ENCODE results near the gene ADGRG6. TPM values are rescaled to one million over a fixed set of nuclear protein-coding genes. Genes with fewer than 3 reads are reported as not detected.

The ADGRG6 gene
- total RNA-seq, 2 donors from 2014 or later, result 5.7 to 13.4 TPM

- intact Hi-C loops (cut with DNase I), result no loop called here
- ATAC-seq (no peak), DNase-seq (no peak)
Observed at GRCh38 chr6:142286088-142286409, 15.8 kb upstream of the ADGRG6 start.

- intact Hi-C loops (cut with DNase I), result no loop called here
- ATAC-seq (no peak), DNase-seq (no peak)
Observed at GRCh38 chr6:142289687-142290086, 12.1 kb upstream of the ADGRG6 start.

GRCh38 chr6:142290851-142291250 is 11.0 kb upstream of the ADGRG6 start:
- intact Hi-C loops (cut with DNase I), result no loop called here

GRCh38 chr6:142291512-142291911 is 10.3 kb upstream of the ADGRG6 start:
- ATAC-seq (no peak), DNase-seq (no peak)
- intact Hi-C loops (cut with DNase I), result no loop called here

More at GRCh38 chr6:142290851-142291250, 11.0 kb upstream of the ADGRG6 start:
- ATAC-seq, result no peak
- DNase-seq, result no peak

- ATAC-seq, result no peak
- intact Hi-C loops (cut with DNase I), result no loop called here
- no peak for DNase-seq
Observed at GRCh38 chr6:142292166-142292924, 9.5 kb upstream of the ADGRG6 start.

GRCh38 chr6:142293121-142293520 is 8.7 kb upstream of the ADGRG6 start:
- intact Hi-C loops (cut with DNase I), result no loop called here
- DNase-seq, result no peak
- no peak for ATAC-seq

- peak in 1 of 2 donors; percentile 47 for ATAC-seq
- no peak for DNase-seq
- intact Hi-C loops (cut with DNase I), result no loop called here
Observed at GRCh38 chr6:142294679-142295078, 7.1 kb upstream of the ADGRG6 start.

- intact Hi-C loops (cut with DNase I), result no loop called here
- no peak for DNase-seq
Observed at GRCh38 chr6:142296975-142297604, 4.7 kb upstream of the ADGRG6 start.

GRCh38 chr6:142297605-142297995 is 4.2 kb upstream of the ADGRG6 start:
- ATAC-seq (no peak), DNase-seq (no peak)
- intact Hi-C loops (cut with DNase I), result no loop called here

More at GRCh38 chr6:142296975-142297604, 4.7 kb upstream of the ADGRG6 start:
- ATAC-seq, result no peak

- DNase-seq (no peak), ATAC-seq (no peak)
- intact Hi-C loops (cut with DNase I), result no loop called here
Observed at GRCh38 chr6:142297996-142298753, 3.6 kb upstream of the ADGRG6 start.

- intact Hi-C loops (cut with DNase I), result no loop called here
Observed at GRCh38 chr6:142300302-142300701, 1.5 kb upstream of the ADGRG6 start.

GRCh38 chr6:142300758-142301650 is 803 bp upstream of the ADGRG6 start:
- ATAC-seq, result peak; percentile 19 to 85
- intact Hi-C loops (cut with DNase I), result no loop called here
- peak; percentile 71 for DNase-seq

More at GRCh38 chr6:142300302-142300701, 1.5 kb upstream of the ADGRG6 start:
- DNase-seq, result no peak
- ATAC-seq, result no peak

- ATAC-seq (peak in 1 of 2 donors; percentile 10), DNase-seq (no peak)
Observed at GRCh38 chr6:142302421-142303175, 791 bp downstream of the ADGRG6 start.

GRCh38 chr6:142303176-142303533 is 1.3 kb downstream of the ADGRG6 start:
- DNase-seq (no peak), ATAC-seq (no peak)
- intact Hi-C loops (cut with DNase I), result no loop called here

More at GRCh38 chr6:142302421-142303175, 791 bp downstream of the ADGRG6 start:
- intact Hi-C loops (cut with DNase I), result no loop called here

- intact Hi-C loops (cut with DNase I), result no loop called here
- ATAC-seq, result no peak
- no peak for DNase-seq
Observed at GRCh38 chr6:142304241-142304640, 2.4 kb downstream of the ADGRG6 start.

- no peak for ATAC-seq
- no peak for DNase-seq
- intact Hi-C loops (cut with DNase I), result no loop called here
Observed at GRCh38 chr6:142306736-142307135, 4.9 kb downstream of the ADGRG6 start.

- DNase-seq (no peak), ATAC-seq (no peak)
- intact Hi-C loops (cut with DNase I), result no loop called here
Observed at GRCh38 chr6:142307963-142308748, 6.3 kb downstream of the ADGRG6 start.

GRCh38 chr6:142309426-142309825 is 7.6 kb downstream of the ADGRG6 start:
- DNase-seq (no peak), ATAC-seq (no peak)
- intact Hi-C loops (cut with DNase I), result no loop called here

Measured in left cardiac atrium (tissue), 4 donors.